ENCODE measurements around the gene MT3.

MT3 gene

DNA sequence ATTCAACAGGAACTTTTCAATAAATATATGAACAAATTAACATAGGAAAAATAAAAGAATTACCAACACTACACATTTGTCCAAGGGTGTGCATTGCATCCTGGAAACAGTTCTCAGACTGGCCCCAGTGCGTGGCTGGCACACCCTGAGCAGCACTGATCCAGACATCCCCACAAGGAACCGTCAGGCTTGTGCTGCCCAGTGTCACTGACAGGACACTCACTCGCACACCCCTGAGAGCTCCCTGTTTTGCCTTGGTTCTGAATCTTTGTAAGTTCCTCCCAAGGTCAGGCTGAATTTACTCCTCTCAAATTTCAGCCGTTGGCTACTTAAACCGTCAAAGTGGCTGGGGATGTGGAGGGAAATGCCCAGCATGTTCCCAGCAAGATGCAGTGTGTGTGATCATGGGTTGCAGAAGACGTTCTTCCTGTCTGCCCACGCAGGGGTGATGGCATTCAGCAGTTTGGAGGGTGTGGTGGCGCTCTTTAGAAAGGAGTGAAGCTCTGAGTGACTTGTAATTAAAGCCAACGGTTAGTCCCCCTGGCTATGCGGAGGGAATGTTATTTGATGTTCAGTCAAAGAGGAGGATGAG is 20.8 kb downstream of the MT3 start:
- peak overlapping the region; percentile 48 for H3K4me3 ChIP-seq (ENCODE audit: low read depth, low read length)
- CTCF ChIA-PET: interaction anchor here (1.0 to 10.2 kb wide), 4 partner anchors 9 to 92 kb away, joined by 3 to 174 read pairs (median 4); no protein-coding TSS in a partner anchor
- TF ChIP-seq, protein P1, sequence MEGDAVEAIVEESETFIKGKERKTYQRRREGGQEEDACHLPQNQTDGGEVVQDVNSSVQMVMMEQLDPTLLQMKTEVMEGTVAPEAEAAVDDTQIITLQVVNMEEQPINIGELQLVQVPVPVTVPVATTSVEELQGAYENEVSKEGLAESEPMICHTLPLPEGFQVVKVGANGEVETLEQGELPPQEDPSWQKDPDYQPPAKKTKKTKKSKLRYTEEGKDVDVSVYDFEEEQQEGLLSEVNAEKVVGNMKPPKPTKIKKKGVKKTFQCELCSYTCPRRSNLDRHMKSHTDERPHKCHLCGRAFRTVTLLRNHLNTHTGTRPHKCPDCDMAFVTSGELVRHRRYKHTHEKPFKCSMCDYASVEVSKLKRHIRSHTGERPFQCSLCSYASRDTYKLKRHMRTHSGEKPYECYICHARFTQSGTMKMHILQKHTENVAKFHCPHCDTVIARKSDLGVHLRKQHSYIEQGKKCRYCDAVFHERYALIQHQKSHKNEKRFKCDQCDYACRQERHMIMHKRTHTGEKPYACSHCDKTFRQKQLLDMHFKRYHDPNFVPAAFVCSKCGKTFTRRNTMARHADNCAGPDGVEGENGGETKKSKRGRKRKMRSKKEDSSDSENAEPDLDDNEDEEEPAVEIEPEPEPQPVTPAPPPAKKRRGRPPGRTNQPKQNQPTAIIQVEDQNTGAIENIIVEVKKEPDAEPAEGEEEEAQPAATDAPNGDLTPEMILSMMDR (IDR thresholded peaks at IDR 0.05; ENCODE audit: insufficient read depth, low read length, missing control alignments): no peak
- DNase-seq (ENCODE audit: low read depth, low spot score): peak; percentile 78
- POLR2A ChIA-PET: interaction anchor here (1.2 to 17.5 kb wide), 2 partner anchors 16 to 73 kb away, joined by 3 to 263 read pairs; partner anchors contain the start of gene MT1E

DNA sequence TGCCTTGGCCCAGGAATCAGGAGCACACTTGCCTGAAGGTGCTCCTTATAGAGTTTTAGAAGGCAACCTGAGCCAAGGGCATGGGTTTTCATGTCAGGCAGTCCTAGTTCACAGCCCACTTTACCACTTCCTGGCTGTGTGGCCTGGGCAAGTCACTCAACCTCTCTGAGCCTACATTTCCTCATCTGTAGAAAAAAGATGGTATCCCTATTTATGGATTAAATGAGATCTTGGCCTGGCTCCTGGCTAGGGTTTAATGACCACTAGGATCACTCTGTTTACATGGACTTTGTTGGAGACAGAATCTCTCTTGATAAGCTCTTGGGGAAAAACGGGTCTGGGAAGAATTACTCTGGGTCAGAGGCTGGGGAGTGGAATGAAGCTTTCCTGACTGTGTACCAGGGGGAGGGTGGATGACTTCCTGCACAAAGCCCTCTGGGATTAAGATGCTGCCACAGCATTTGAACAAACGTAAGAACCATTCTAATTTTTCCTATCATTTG is 21.3 kb downstream of the MT3 start:
- TF ChIP-seq, protein P1 (IDR thresholded peaks at IDR 0.05; ENCODE audit: insufficient read depth, low read length, missing control alignments): no peak
- ChIA-PET POLR2A (interaction anchor here (1.1 to 17.5 kb wide), 2 partner anchors 15 to 72 kb away, joined by 4 to 263 read pairs; partner anchors contain the start of genes MT1E and MT1X), CTCF (interaction anchor here (1.0 to 1.5 kb wide), 2 partner anchors 91 to 179 kb away, joined by 3 to 4 read pairs; no protein-coding TSS in a partner anchor)
- DNase-seq (ENCODE audit: low read depth, low spot score): no peak
- no peak overlapping the region for H3K4me3 ChIP-seq (ENCODE audit: low read depth, low read length)

DNA sequence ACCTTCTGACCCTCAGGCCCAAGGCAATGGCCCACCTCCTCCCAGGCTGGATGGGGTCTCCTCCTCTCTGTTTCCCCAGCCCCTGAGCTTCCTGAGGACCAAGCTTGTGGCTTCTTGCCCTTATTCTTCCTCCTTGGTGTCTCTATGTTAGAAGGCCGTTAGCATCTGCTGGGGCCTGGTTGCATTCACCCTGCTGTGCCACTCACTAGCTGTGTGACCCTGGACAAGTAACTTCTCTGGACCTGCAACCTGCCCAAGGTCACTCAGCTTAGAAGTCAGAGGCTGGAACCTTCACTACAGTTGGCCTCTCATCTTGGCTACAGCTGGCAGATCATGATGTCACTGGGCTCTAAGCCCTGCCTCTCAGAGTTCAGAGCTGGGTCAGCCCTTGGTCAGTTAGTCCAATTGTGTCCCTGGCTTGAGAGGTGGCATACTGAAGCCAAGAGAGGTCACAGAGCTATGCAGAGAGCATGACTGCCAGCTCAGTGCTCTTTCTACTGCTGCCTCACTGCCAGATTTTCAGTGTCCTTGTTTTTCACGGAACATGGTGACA is 22.0 kb downstream of the MT3 start:
- ChIA-PET CTCF (interaction anchor here (0.9 to 2.8 kb wide), 5 partner anchors 10 to 178 kb away, joined by 3 to 12 read pairs (median 7); no protein-coding TSS in a partner anchor), POLR2A (interaction anchor here (1.1 to 17.5 kb wide), 2 partner anchors 15 to 71 kb away, joined by 4 to 263 read pairs; partner anchors contain the start of genes MT1E and MT1X)
- TF ChIP-seq, protein P1 (IDR thresholded peaks at IDR 0.05; ENCODE audit: insufficient read depth, low read length, missing control alignments): no peak
- no peak for DNase-seq (ENCODE audit: low read depth, low spot score)
- no peak overlapping the region for H3K4me3 ChIP-seq (ENCODE audit: low read depth, low read length)

DNA sequence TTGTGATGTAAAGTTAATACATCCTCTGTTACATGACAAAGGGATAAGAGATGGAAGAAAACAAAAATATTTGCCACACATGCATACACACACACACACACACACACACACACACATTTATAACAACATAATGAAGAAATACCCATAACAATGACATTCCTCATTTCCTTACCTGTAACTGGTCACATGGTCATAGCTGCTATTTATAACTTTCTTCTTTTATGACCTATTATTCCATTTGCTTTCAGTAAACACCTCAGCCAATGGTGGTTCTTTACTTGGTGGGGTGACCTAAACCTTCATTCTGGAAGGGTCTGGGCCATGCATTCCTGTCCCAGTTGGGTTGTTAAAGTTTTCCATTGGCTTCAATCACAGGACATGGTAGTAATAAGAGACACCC is 24.4 kb downstream of the MT3 start:
- TF ChIP-seq, protein P1 (IDR thresholded peaks at IDR 0.05; ENCODE audit: insufficient read depth, low read length, missing control alignments): no peak
- ChIA-PET CTCF (interaction anchor here (1.2 to 2.8 kb wide), 3 partner anchors 10 to 89 kb away, joined by 4 to 12 read pairs (median 11); no protein-coding TSS in a partner anchor), POLR2A (interaction anchor here (17.5 kb wide), 1 partner anchor 12 kb away, joined by 263 read pairs; the partner anchor contains the start of gene MT1E)
- DNase-seq (ENCODE audit: low read depth, low spot score): no peak
- no peak overlapping the region for H3K4me3 ChIP-seq (ENCODE audit: low read depth, low read length)

DNA sequence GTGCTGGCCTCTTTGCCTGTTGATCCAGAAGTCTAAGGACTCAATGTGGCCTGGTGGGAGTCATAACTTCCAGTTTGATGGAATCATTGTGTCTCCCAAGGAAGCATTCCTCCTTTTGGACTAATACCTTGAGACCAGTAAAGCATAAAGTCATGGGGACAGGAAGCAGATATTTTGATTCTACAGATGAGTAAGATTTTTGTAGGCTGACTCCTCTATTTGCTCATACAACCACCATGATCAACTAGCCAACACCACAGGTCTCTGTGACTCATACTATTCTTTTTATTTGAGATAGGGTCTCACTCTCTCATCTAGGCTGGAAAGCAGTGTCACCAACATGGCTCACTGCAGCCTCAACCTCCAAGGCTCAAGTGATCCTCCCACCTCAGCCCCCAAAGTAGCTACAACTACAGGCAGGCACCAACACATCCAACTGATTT is 25.2 kb downstream of the MT3 start:
- CTCF ChIA-PET: no interaction called here
- TF ChIP-seq, protein P1 (IDR thresholded peaks at IDR 0.05; ENCODE audit: insufficient read depth, low read length, missing control alignments): no peak
- POLR2A ChIA-PET: interaction anchor here (17.5 kb wide), 1 partner anchor 12 kb away, joined by 263 read pairs; the partner anchor contains the start of gene MT1E
- H3K4me3 ChIP-seq (ENCODE audit: low read depth, low read length): no peak overlapping the region
- no peak for DNase-seq (ENCODE audit: low read depth, low spot score)

DNA sequence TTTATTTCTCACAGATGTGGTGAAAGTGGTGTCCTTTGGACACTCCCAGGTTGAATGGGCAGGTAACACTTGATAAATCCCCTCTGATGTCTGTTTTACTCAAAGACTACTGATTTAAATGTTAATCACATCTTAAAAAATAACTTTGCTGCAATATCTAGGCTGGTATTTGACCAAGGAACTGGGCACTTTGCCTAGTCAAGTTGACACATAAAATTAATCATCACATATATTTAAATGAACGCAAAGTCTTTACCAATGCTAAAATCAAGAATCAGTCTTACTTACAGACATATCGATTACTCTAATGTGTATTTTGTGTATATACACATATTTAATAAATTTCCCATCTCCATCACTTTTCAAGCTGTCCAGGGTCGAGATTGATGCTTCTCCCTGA is 26.0 kb downstream of the MT3 start:
- TF ChIP-seq, protein P1 (IDR thresholded peaks at IDR 0.05; ENCODE audit: insufficient read depth, low read length, missing control alignments): no peak
- POLR2A ChIA-PET: interaction anchor here (17.5 kb wide), 1 partner anchor 11 kb away, joined by 263 read pairs; the partner anchor contains the start of gene MT1E
- no peak for DNase-seq (ENCODE audit: low read depth, low spot score)
- H3K4me3 ChIP-seq (ENCODE audit: low read depth, low read length): no peak overlapping the region
- CTCF ChIA-PET: interaction anchor here (1.0 to 1.4 kb wide), 2 partner anchors 15 to 87 kb away, joined by 3 to 4 read pairs; no protein-coding TSS in a partner anchor
